ENCODE data around the gene DLX3.

DNA sequence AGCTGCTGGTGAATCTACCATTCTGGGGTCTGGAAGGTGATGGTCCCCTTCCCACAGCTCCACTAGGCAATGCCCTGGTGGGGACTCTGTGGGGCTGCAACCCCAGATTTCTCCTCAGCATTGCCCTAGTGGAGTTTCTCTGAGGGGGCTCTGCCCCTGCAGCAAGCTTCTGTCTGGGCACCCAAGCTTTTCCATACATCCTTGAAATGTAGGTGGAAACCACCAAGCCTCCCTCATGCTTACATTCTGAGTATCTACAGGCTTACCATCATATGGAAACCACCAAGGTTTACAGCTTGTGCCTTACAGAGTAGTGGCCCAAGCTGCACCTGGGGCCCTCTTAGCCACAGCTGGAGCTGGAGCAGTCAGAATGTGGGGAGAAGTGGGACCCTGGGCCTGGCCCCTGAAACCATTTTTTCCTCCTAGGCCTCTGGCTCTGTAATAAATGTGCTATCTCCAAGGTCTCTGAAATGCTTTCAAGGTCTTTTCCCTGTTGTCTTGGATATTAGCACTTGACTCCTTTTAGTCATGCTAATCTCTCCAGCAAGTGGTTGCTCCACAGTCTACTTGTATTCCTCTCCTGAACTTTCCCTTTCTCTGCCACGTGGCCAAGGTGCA is 19.6 kb upstream of the DLX3 start:
- TF ChIP-seq, protein P1, sequence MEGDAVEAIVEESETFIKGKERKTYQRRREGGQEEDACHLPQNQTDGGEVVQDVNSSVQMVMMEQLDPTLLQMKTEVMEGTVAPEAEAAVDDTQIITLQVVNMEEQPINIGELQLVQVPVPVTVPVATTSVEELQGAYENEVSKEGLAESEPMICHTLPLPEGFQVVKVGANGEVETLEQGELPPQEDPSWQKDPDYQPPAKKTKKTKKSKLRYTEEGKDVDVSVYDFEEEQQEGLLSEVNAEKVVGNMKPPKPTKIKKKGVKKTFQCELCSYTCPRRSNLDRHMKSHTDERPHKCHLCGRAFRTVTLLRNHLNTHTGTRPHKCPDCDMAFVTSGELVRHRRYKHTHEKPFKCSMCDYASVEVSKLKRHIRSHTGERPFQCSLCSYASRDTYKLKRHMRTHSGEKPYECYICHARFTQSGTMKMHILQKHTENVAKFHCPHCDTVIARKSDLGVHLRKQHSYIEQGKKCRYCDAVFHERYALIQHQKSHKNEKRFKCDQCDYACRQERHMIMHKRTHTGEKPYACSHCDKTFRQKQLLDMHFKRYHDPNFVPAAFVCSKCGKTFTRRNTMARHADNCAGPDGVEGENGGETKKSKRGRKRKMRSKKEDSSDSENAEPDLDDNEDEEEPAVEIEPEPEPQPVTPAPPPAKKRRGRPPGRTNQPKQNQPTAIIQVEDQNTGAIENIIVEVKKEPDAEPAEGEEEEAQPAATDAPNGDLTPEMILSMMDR (IDR thresholded peaks at IDR 0.05) = no peak
- no peak for TF ChIP-seq POLR2AphosphoS5 (IDR thresholded peaks at IDR 0.05)

Data from prostate gland (tissue), 2 donors.